HEK293 (cell line): ENCODE results near the gene C1orf226.

Experiments used
- CTCF ChIA-PET: fragments of 350-600 bp; formaldehyde crosslinking; extraction: SDS; loops from one replicate; lab custom pipeline; 2021; ENCODE audit warnings: antibody characterized with exemption; lab: Yijun Ruan, JAX
- POLR2A ChIA-PET: fragments of 300-600 bp; formaldehyde crosslinking; extraction: SDS; loops from one replicate; lab custom pipeline; 2020; ENCODE audit warnings: antibody characterized with exemption, inconsistent platforms; lab: Yijun Ruan, JAX
- H3K27ac ChIP-seq: fragments of 200-500 bp; sonication (Bioruptor generic); 2 replicates; pipeline ENCODE4 v1.5.1; 2014; ENCODE audit warnings: low read depth, low read length, control low read depth, inconsistent platforms; ENCODE audit errors: extremely low read depth
- H3K36me3 ChIP-seq, 2 experiments: fragments of 200-500 bp in 1 of 2; sonication (Bioruptor generic) in 1 of 2; 1 replicate in 1 of 2; 2 replicates in 1 of 2; pipeline ENCODE4 v1.5.1; 2014 to 2017; ENCODE audit warnings: inconsistent platforms in 2 of 2, low read length in 2 of 2; ENCODE audit not compliant: control insufficient read depth in 2 of 2, insufficient read depth in 1 of 2
- H3K4me1 ChIP-seq: fragments of 200-500 bp; sonication (Bioruptor generic); 2 replicates; pipeline ENCODE4 v1.5.1; 2014; ENCODE audit warnings: mild to moderate bottlenecking, low read length, inconsistent platforms; ENCODE audit not compliant: control insufficient read depth, insufficient read depth
- H3K4me3 ChIP-seq: 2 replicates; pipeline ENCODE4 v1.5.1; 2011; ENCODE audit warnings: low read depth, mild to moderate bottlenecking, control low read depth, low read length, moderate library complexity
- H3K9me3 ChIP-seq: fragments of 200-500 bp; sonication (Bioruptor generic); 2 replicates; pipeline ENCODE4 v1.5.1; 2014; ENCODE audit warnings: low read depth, low read length, inconsistent platforms; ENCODE audit not compliant: control insufficient read depth, insufficient read depth
- BCL11A ChIP-seq: fragments of 450-650 bp; formaldehyde crosslinking; IDR thresholded peaks from 2 replicates; pipeline ENCODE4 v1.5.1; 2016; ENCODE audit warnings: low read depth, missing biosample characterization, missing genetic modification characterization
- FEZF1 ChIP-seq: fragments of 450-650 bp; formaldehyde crosslinking; IDR thresholded peaks from 2 replicates; pipeline ENCODE4 v1.5.1; 2016; ENCODE audit warnings: missing biosample characterization, missing genetic modification characterization
- KLF8 ChIP-seq: fragments of 450-650 bp; formaldehyde crosslinking; IDR thresholded peaks from 2 replicates; pipeline ENCODE4 v1.5.1; 2016; ENCODE audit warnings: missing biosample characterization, missing genetic modification characterization
- OSR2 ChIP-seq: fragments of 450-650 bp; formaldehyde crosslinking; IDR thresholded peaks from 2 replicates; pipeline ENCODE4 v1.5.1; 2016; ENCODE audit warnings: missing biosample characterization, missing genetic modification characterization
- PRDM1 ChIP-seq: fragments of 450-650 bp; formaldehyde crosslinking; IDR thresholded peaks from 2 replicates; pipeline ENCODE4; 2016; ENCODE audit warnings: missing biosample characterization, missing genetic modification characterization
- TCF7L2 ChIP-seq: IDR thresholded peaks from 2 replicates; pipeline ENCODE4 v1.6.1; 2011; ENCODE audit warnings: low read depth, mild to moderate bottlenecking, inconsistent platforms, low read length, moderate library complexity, borderline replicate concordance
- ZBTB10 ChIP-seq: fragments of 450-650 bp; formaldehyde crosslinking; IDR thresholded peaks from 2 replicates; pipeline ENCODE4 v1.5.1; 2016; ENCODE audit warnings: missing biosample characterization, missing genetic modification characterization
- ZBTB17 ChIP-seq: fragments of 450-650 bp; formaldehyde crosslinking; IDR thresholded peaks from 2 replicates; pipeline ENCODE4 v1.5.1; 2016; ENCODE audit warnings: missing biosample characterization, missing genetic modification characterization
- ZFP37 ChIP-seq: fragments of 450-650 bp; formaldehyde crosslinking; IDR thresholded peaks from 2 replicates; pipeline ENCODE4 v1.5.1; 2016; ENCODE audit warnings: missing biosample characterization, missing genetic modification characterization
- ZFP69B ChIP-seq: fragments of 450-650 bp; formaldehyde crosslinking; IDR thresholded peaks from 2 replicates; pipeline ENCODE4 v1.5.1; 2016; ENCODE audit warnings: missing biosample characterization, missing genetic modification characterization
- ZIC2 ChIP-seq: fragments of 450-650 bp; formaldehyde crosslinking; IDR thresholded peaks from 2 replicates; pipeline ENCODE4 v1.5.1; 2016; ENCODE audit warnings: missing biosample characterization, missing genetic modification characterization
- ZNF16 ChIP-seq: fragments of 450-650 bp; formaldehyde crosslinking; IDR thresholded peaks from 2 replicates; pipeline ENCODE4 v1.5.1; 2016; ENCODE audit warnings: low read depth, missing biosample characterization, missing genetic modification characterization
- ZNF175 ChIP-seq: fragments of 450-650 bp; formaldehyde crosslinking; IDR thresholded peaks from 2 replicates; pipeline ENCODE4 v1.5.1; 2016; ENCODE audit warnings: missing biosample characterization, missing genetic modification characterization
- ZNF2 ChIP-seq: fragments of 450-650 bp; formaldehyde crosslinking; IDR thresholded peaks from 2 replicates; pipeline ENCODE4 v1.5.1; 2016; ENCODE audit warnings: missing biosample characterization, missing genetic modification characterization
- ZNF202 ChIP-seq: fragments of 450-650 bp; formaldehyde crosslinking; IDR thresholded peaks from 2 replicates; pipeline ENCODE4 v1.5.1; 2016; ENCODE audit warnings: missing biosample characterization, missing genetic modification characterization, borderline replicate concordance
- ZNF223 ChIP-seq: fragments of 450-650 bp; formaldehyde crosslinking; IDR thresholded peaks from 2 replicates; pipeline ENCODE4 v1.5.1; 2016; ENCODE audit warnings: missing biosample characterization, missing genetic modification characterization
- ZNF23 ChIP-seq: fragments of 450-650 bp; formaldehyde crosslinking; IDR thresholded peaks from 2 replicates; pipeline ENCODE4 v1.5.1; 2016; ENCODE audit warnings: missing biosample characterization, missing genetic modification characterization, borderline replicate concordance
- ZNF324 ChIP-seq: fragments of 450-650 bp; formaldehyde crosslinking; IDR thresholded peaks from 2 replicates; pipeline ENCODE4 v1.5.1; 2016; ENCODE audit warnings: missing biosample characterization, missing genetic modification characterization
- ZNF423 ChIP-seq: fragments of 450-650 bp; formaldehyde crosslinking; IDR thresholded peaks from 2 replicates; pipeline ENCODE4 v1.5.1; 2016; ENCODE audit warnings: missing biosample characterization, missing genetic modification characterization
- ZNF529 ChIP-seq: fragments of 450-650 bp; formaldehyde crosslinking; IDR thresholded peaks from 2 replicates; pipeline ENCODE4 v1.5.1; 2017; ENCODE audit warnings: missing genetic modification characterization, missing biosample characterization; ENCODE audit not compliant: insufficient replicate concordance
- ZNF600 ChIP-seq: fragments of 450-650 bp; formaldehyde crosslinking; IDR thresholded peaks from 2 replicates; pipeline ENCODE4 v1.5.1; 2016; ENCODE audit warnings: missing biosample characterization, missing genetic modification characterization
- ZNF624 ChIP-seq: fragments of 450-650 bp; formaldehyde crosslinking; IDR thresholded peaks from 2 replicates; pipeline ENCODE4 v1.5.1; 2017; ENCODE audit warnings: missing biosample characterization, missing genetic modification characterization
- ZNF664 ChIP-seq: fragments of 450-650 bp; formaldehyde crosslinking; IDR thresholded peaks from 2 replicates; pipeline ENCODE4 v1.5.1; 2016; ENCODE audit warnings: missing biosample characterization, missing genetic modification characterization
- ZXDB ChIP-seq: fragments of 450-650 bp; formaldehyde crosslinking; IDR thresholded peaks from 2 replicates; pipeline ENCODE4 v1.5.1; 2016; ENCODE audit warnings: missing biosample characterization, missing genetic modification characterization
- TF ChIP-seq, protein P1 (sequence below): fragments of 450-650 bp; formaldehyde crosslinking; IDR thresholded peaks from 2 replicates; pipeline ENCODE4 v1.5.1; 2016; ENCODE audit warnings: missing biosample characterization, missing genetic modification characterization, low read depth
- TF ChIP-seq, protein P2 (sequence below): fragments of 450-650 bp; formaldehyde crosslinking; IDR thresholded peaks from 2 replicates; pipeline ENCODE4 v1.5.1; 2017; ENCODE audit warnings: missing biosample characterization, missing genetic modification characterization

The C1orf226 gene

DNA sequence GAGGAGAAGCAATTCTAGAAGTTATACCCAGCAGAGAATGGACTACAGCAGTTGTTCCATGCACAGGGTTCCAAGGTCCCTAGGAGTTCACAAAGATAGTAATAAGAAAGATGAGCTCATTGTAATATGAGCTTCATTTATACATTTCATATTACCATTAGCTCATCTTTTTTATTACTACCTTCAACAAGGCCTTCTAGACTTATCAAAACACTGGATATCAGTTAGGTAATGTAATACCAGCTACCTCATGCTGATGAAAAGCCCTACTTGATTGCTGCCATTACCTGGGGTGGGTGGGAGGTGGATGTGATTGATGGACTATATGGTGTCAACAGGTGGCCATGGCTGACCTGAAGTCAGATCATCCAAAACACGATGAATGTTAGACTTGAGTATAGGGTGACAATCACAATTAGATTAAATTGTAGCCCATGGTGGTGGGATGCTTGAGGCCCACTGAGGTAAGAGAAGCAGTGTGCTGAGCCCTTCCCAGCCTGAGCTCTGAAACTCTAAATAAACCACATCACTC lies 39.0 kb upstream of the C1orf226 start (continued):
- no peak for TF ChIP-seq BCL11A
- TF ChIP-seq ZFP69B (tag by site-specific recombination): no peak; the same call in 1 of the 2 replicates
- TF ChIP-seq ZNF529 (tag by site-specific recombination): no peak
- TF ChIP-seq ZFP37 (tag by site-specific recombination): no peak
- no peak for TF ChIP-seq ZNF600
- TF ChIP-seq ZNF175 (tag by site-specific recombination): no peak
- TF ChIP-seq KLF8: 0 out of 2 replicates have a peak, but pooled peaks have one; percentile 20
- no peak for TF ChIP-seq ZBTB10 (tag by site-specific recombination)
- TF ChIP-seq ZNF2 (tag by site-specific recombination): no peak
- TF ChIP-seq ZNF624 (tag by site-specific recombination): no peak
- no peak for TF ChIP-seq ZNF202

- H3K9me3 ChIP-seq: no peaks in the 10 kb centered on the region
- no peaks in the 10 kb centered on the region; the same call in 1 of the 2 replicates for H3K4me1 ChIP-seq
- H3K4me3 ChIP-seq: no peak overlapping the region
- H3K36me3 ChIP-seq: no peaks in the 10 kb centered on the region
- CTCF ChIA-PET: interaction anchor here (0.6 to 3.9 kb wide), 2 partner anchors 14 to 555 kb away, joined by 3 to 12 read pairs; no protein-coding TSS in a partner anchor
- no peak overlapping the region for H3K27ac ChIP-seq
- no peak for TF ChIP-seq ZNF223 (tag by site-specific recombination)
- POLR2A ChIA-PET: no interaction called here
These were observed 38.1 kb upstream of the C1orf226 start for GRCh38 chr1:162343470-162343869.

DNA sequence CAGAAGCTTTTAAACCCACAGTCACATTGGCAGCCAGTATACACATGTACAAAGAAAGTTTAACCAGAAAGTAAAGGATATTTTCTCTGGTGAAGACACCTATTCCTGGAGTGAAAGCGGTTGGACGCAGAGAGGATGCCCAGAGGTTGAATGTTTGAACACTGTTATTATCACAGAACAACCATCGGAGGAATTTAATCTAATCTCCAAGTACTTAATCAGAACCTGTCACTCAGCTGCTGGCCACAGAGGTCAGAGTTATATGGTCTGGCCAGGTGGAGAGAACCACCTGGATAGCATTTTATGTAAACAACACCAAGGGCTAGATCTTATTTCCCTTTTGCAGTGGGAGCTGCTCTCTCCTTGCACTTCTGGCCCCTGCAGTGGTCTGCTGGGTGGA lies 34.2 kb upstream of the C1orf226 start:
- Histone ChIP-seq H3K4me1 (peaks cover 5% of the 10 kb centered on the region), H3K9me3 (no peaks in the 10 kb centered on the region), H3K36me3 (no peaks in the 10 kb centered on the region), H3K4me3 (no peak overlapping the region), H3K27ac (no peak overlapping the region)
- ChIA-PET POLR2A (no interaction called here), CTCF (interaction anchor here (1.0 to 1.1 kb wide), 2 partner anchors 9 to 44 kb away, joined by 3 read pairs; no protein-coding TSS in a partner anchor)
- TF ChIP-seq ZNF664: no peak
- peak; percentile 12; the same call in 1 of the 2 replicates for TF ChIP-seq ZIC2 (tag by site-specific recombination)
- peak; percentile 25; the same call in 1 of the 2 replicates for TF ChIP-seq PRDM1 (tag by site-specific recombination)
- no peak for TF ChIP-seq ZNF16 (tag by site-specific recombination)
- TF ChIP-seq ZNF23 (tag by site-specific recombination): no peak

DNA sequence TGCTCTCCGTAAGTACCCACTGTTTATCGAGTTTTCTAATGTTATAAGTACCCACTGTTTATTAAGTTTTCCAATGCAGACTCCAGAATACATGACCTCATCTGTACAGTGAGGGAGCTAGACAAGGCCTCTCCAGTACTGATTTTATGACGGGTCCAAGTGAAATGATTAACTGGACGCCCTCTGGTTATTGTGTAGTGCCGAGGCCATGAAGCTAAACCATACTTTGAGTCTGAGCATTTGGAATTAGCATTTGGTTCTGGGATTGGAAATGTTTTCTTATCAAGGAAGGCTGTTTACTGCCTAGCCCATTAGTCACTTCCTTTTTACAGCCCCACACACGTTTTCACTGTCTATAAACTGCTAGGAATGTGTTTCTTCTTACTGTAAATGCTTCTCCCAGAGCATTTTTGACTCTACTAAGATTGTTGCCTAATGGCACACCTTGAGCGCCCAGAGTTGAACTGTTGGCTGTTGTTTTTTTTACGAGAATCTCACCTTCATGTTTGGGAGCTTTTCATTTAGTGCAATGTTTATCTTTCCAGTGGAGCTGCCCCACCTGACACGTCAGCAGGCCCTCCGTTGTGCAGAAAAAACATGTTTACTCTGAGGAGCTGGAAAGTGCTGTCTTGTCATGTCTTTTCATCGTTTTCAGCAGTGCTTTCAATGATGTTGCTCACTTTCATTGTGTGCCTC lies 31.7 kb upstream of the C1orf226 start:
- H3K27ac ChIP-seq: no peak overlapping the region
- no peak overlapping the region for H3K4me3 ChIP-seq
- ChIA-PET POLR2A (no interaction called here), CTCF (interaction anchor here (0.7 to 1.3 kb wide), 7 partner anchors 8 to 966 kb away, joined by 3 to 4 read pairs (median 3); no protein-coding TSS in a partner anchor)
- no peaks in the 10 kb centered on the region for H3K9me3 ChIP-seq
- no peaks in the 10 kb centered on the region for H3K36me3 ChIP-seq
- peaks cover 5% of the 10 kb centered on the region for H3K4me1 ChIP-seq
- TF ChIP-seq, protein P1, sequence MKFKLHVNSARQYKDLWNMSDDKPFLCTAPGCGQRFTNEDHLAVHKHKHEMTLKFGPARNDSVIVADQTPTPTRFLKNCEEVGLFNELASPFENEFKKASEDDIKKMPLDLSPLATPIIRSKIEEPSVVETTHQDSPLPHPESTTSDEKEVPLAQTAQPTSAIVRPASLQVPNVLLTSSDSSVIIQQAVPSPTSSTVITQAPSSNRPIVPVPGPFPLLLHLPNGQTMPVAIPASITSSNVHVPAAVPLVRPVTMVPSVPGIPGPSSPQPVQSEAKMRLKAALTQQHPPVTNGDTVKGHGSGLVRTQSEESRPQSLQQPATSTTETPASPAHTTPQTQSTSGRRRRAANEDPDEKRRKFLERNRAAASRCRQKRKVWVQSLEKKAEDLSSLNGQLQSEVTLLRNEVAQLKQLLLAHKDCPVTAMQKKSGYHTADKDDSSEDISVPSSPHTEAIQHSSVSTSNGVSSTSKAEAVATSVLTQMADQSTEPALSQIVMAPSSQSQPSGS (tag by site-specific recombination): peak; percentile 88
- peak; percentile 73 for TF ChIP-seq FEZF1 (tag by site-specific recombination)
- no peak for TF ChIP-seq ZNF324 (tag by site-specific recombination)
- peak; percentile 24; the same call in 1 of the 2 replicates for TF ChIP-seq TCF7L2
- peak; percentile 24; the same call in 1 of the 2 replicates for TF ChIP-seq ZBTB17
- TF ChIP-seq ZNF423: no peak
- peak; percentile 24; the same call in 1 of the 2 replicates for TF ChIP-seq OSR2 (tag by site-specific recombination)
- 0 out of 2 replicates have a peak, but pooled peaks have one; percentile 26 for TF ChIP-seq ZXDB (tag by site-specific recombination)
- TF ChIP-seq, protein P2, sequence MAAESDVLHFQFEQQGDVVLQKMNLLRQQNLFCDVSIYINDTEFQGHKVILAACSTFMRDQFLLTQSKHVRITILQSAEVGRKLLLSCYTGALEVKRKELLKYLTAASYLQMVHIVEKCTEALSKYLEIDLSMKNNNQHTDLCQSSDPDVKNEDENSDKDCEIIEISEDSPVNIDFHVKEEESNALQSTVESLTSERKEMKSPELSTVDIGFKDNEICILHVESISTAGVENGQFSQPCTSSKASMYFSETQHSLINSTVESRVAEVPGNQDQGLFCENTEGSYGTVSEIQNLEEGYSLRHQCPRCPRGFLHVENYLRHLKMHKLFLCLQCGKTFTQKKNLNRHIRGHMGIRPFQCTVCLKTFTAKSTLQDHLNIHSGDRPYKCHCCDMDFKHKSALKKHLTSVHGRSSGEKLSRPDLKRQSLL (tag by site-specific recombination): 0 out of 2 replicates have a peak, but pooled peaks have one; percentile 19
